Large intestine (tissue), 3 donors: ENCODE data around the gene CLEC18A. TPM values are rescaled to one million over a fixed set of nuclear protein-coding genes. Genes with fewer than 3 reads are reported as not detected.
"Not testable (repeated sequence)": the region's sequence is repeated elsewhere in the genome, so short reads cannot be mapped to it uniquely, and the experiment has no call there.

Experiments used
- DNase-seq, 2 donors: peaks; one replicate each; pipeline versions ENCODE4 v3.0.0 to v3.0.0-alpha.2; 2013
- H3K27ac ChIP-seq: one replicate; pipeline ENCODE4 v1.5.1; 2013; ENCODE audit warnings: low read length
- H3K27me3 ChIP-seq: 2 replicates; pipeline ENCODE4 v1.6.1; 2013; ENCODE audit warnings: low read length; ENCODE audit not compliant: control insufficient read depth, insufficient read depth
- H3K36me3 ChIP-seq: 2 replicates; pipeline ENCODE4 v1.6.1; 2013; ENCODE audit warnings: low read length; ENCODE audit not compliant: control insufficient read depth, insufficient read depth
- H3K4me1 ChIP-seq: one replicate; pipeline ENCODE4 v1.6.1; 2013; ENCODE audit warnings: low read length; ENCODE audit not compliant: control insufficient read depth, insufficient read depth
- H3K4me3 ChIP-seq: one replicate; pipeline ENCODE4 v1.5.1; 2013; ENCODE audit warnings: low read length
- H3K9me3 ChIP-seq: one replicate; pipeline ENCODE4 v1.6.1; 2013; ENCODE audit warnings: mild to moderate bottlenecking, low read depth, low read length, moderate library complexity; ENCODE audit not compliant: control insufficient read depth
- WGBS: methylation state at CpG from one replicate; pipeline ENCODE4 v1.1.5; 2013; ENCODE audit warnings: low lambda C conversion rate; ENCODE audit not compliant: insufficient coverage; 5-methylcytosine and 5-hydroxymethylcytosine counted together
- polyA plus RNA-seq: library from polyadenylated mRNA; unstranded; fragments of 120-200 nt; gene quantifications from one replicate; pipeline ENCODE4 v1.2.1, GENCODE V29; 2013

Gene CLEC18A
- polyA plus RNA-seq, 1 donor: 0.99 TPM

DNA sequence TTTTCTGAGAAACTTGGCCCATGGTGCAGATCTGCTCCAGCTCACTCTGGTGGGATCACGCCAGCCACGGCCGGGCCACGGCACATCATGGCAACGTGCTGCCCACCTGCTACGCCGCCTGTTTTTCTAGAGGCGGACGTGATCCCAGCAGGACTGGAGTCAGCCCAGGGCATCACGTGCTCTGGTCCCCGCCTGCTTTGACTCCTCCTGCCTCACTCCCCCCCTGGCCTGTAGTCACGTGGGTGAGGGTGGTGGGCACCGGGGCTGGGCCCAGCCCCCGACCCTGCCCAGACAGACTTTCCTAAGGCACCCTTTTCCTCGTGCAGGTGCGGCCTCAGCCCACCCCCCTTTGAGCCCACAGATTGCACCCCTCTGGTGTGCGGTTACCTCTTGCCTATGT, 723 bp upstream of the CLEC18A start:
- not testable (repeated sequence) for DNase-seq, H3K36me3 ChIP-seq
- WGBS: no CpG with 5 or more reads among the region's 17 CpGs

DNA sequence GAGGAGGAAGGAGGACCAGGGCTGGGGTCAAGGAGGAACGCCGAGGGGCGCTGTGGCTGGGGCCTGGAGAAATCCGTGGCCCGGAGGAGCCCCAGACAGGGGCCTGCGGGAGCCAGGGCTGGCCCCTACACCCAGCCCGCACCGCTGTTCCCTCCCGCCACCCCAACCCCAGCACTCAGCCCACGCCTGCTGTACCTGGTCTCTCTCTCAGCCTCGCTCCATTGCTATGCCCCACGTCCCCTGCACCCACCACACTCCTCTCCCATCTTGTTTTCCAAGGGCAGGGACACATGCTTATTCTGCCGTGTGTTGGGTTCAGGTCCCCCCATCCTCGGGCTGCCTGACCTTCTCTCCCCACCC, 518 bp downstream of the CLEC18A start:
- no CpG with 5 or more reads among the region's 14 CpGs for WGBS
- DNase-seq, H3K27me3 ChIP-seq, H3K27ac ChIP-seq, H3K4me1 ChIP-seq, H3K4me3 ChIP-seq, H3K9me3 ChIP-seq, H3K36me3 ChIP-seq: not testable (repeated sequence)

More for the DNA sequence above, 723 bp upstream of the CLEC18A start:
- H3K9me3 ChIP-seq, H3K4me1 ChIP-seq, H3K27me3 ChIP-seq, H3K27ac ChIP-seq, H3K4me3 ChIP-seq: not testable (repeated sequence)

DNA sequence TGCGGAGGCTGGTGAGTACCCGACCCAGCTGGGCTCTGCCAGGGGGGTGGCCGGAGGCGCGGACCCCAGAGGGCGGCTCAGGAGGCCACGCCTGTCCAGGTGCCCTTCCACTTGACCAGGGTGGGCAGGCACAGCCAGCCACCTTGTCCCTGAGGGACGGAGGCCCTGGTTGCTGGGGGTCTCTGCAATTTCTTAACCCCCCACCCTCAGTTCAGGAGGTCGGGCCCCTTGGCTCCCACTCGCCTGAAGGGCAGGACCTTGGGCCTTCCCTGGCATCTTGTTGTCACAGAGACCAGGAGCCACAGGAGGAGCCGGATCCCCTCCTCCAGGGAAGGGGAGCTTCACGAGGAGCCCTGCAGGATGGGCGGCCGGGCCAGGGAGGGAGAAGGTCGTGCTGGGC, 982 bp downstream of the CLEC18A start:
- DNase-seq, H3K36me3 ChIP-seq, H3K4me1 ChIP-seq, H3K4me3 ChIP-seq, H3K9me3 ChIP-seq, H3K27me3 ChIP-seq, H3K27ac ChIP-seq: not testable (repeated sequence)
- WGBS: no CpG with 5 or more reads among the region's 15 CpGs

DNA sequence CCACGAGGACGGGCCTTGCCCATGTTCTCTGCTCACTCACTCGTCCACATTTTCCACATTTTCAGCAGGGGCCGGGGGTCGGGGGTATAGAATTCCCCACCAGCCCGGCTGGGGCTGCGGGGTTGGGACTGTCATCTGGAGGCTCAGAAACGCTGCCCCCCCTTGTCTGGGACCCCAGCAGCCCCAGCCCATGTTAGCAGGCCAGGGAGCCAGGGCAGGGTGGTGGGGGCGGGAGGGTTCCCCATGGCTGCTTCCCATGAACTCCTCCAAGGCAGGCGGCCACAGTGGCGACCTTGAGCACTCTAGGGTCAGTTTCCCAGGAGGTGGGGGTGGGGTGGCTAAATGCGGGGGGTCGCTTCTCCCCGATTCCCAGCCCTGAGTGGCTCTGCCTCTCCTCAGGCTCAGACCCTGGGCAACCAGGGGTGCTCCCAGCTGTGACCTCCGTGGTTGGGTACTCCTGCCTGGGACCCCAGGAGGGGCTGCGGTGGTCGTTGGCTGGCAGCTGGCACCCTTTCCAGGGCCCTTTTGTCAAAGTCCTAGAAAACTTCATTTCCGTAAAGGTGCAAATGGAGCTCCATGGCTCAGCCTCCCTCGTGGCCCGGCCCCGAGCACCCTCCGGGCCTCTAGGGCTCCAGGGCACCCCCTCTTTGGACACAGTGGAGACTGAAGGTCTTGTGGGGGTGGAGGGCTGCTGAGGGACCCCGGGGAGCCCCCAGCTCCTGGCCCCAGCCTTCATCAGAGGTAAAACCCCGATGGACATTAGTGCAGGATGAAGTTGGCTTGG, 1.6 kb downstream of the CLEC18A start:
- not testable (repeated sequence) for H3K27ac ChIP-seq, H3K36me3 ChIP-seq, H3K9me3 ChIP-seq, H3K4me1 ChIP-seq, H3K4me3 ChIP-seq, H3K27me3 ChIP-seq
- no CpG with 5 or more reads among the region's 24 CpGs for WGBS
- DNase-seq: peak in 1 of 2 donors; percentile 0

DNA sequence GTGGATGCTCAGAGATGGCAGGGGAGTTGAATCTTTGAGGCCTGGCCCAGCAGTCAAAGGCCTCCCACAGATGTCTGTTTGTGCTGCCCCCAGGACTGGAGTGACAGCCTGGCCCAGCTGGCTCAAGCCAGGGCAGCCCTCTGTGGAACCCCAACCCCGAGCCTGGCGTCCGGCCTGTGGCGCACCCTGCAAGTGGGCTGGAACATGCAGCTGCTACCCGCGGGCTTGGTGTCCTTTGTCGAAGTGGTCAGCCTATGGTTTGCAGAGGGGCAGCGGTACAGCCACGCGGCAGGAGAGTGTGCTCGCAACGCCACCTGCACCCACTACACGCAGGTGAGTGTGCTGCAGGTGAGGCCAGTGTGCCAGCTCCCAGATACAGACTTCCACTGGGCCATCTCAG, 3.1 kb downstream of the CLEC18A start:
- H3K4me3 ChIP-seq, H3K4me1 ChIP-seq, H3K27ac ChIP-seq, H3K9me3 ChIP-seq, DNase-seq, H3K36me3 ChIP-seq, H3K27me3 ChIP-seq: not testable (repeated sequence)
- WGBS: no CpG with 5 or more reads among the region's 13 CpGs

DNA sequence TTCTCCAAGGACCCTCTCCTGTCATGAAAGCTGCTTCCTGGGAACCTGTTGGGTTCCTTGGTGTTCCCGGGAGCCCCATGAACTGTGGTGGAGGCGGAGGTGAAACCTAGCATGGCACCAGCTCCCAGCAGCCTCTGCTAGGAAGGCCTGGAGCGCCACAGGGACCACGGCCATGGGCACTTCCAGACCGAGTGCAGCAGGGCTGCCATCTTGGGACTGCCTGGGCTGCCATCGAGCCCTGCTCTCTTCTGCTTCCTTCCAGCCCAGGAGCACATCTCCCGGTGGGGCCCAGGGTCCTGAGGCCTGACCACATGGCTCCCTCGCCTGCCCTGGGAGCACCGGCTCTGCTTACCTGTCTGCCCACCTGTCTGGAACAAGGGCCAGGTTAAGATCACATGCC, 12.2 kb downstream of the CLEC18A start:
- not testable (repeated sequence) for H3K36me3 ChIP-seq, DNase-seq, H3K4me3 ChIP-seq, H3K4me1 ChIP-seq, H3K9me3 ChIP-seq, H3K27me3 ChIP-seq, H3K27ac ChIP-seq
- WGBS: no CpG with 5 or more reads among the region's 9 CpGs

DNA sequence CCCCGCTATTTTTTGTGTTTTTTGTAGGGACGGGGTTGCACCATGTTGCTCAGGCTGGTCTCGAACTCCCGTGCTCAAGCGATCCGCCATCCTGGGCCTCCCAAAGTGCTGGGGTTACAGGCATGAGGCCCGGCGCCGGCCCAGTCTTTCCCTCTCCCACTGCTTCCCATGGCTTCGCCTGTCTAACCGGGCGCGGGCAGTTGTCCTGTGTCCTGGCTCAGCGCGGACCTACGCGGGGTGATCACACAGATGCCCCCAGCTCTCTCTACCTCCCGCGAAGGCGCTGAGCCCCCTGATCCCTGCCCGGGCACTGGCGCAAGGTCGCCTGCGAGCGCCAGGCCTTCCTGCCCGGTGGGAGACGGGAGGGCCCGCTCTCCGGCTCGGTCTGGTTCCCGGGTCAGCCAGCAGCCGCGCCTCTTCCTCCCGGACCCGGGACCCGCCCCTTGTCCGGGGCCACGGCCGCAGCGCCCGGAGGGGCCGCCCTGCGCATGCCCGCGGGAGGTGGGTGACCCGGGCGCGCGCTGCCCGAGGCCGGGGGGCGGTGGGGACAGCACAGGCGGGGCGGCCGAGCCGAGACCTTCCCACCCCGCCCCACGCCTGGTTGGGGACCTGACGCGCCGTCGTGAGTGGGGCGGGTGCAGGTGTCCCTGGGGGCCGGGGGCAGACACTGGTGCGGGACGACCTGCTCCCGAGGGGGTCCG, 14.0 kb downstream of the CLEC18A start:
- peak; percentile 18 to 58 for DNase-seq
- peak overlapping the region; percentile 18 for H3K4me3 ChIP-seq
- not testable (repeated sequence) for H3K27ac ChIP-seq, H3K9me3 ChIP-seq, H3K27me3 ChIP-seq, H3K4me1 ChIP-seq, H3K36me3 ChIP-seq
- WGBS: no CpG with 5 or more reads among the region's 68 CpGs

DNA sequence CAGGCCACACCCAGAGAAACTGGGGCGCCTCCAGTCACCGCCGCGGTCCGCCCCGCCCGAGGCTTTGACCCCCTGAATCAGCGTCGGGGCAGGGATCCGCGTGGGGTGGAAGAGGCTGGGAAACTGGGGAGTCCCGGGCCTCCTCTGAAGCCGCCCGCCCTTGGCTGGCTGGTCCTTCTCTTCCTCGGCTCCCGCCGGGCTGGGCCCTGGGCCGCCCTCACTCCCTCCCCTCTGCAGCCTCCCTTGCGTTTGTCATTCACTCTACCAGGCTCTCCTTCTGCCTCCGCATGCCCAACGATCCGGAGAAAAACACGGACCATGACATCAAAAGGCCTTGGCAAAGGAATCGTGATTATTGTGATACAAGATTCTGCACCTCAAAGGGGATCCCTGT, 14.5 kb downstream of the CLEC18A start:
- not testable (repeated sequence) for DNase-seq, H3K27ac ChIP-seq, H3K36me3 ChIP-seq, H3K9me3 ChIP-seq, H3K4me3 ChIP-seq, H3K4me1 ChIP-seq, H3K27me3 ChIP-seq
- no CpG with 5 or more reads among the region's 24 CpGs for WGBS

DNA sequence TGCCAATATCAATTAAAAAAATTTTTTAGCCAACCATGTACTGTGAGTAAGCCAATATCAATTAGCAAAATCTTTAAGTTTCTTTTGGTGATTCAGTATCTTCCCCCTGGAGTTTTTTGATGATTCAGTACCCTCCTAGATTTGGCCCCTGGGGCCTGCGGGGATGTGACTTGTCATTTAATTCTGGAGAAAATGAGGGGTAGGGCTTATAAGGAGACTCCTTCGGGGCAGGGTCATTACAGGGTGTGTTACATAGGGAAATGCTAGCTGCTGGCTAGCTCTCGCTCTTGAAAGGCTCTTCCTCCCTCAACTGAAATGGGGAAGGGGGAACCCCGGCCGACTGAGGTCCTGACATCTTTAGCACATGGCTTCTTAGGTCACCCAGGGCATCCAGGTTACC, 16.6 kb downstream of the CLEC18A start:
- H3K27ac ChIP-seq, H3K9me3 ChIP-seq, H3K27me3 ChIP-seq, H3K4me1 ChIP-seq, H3K4me3 ChIP-seq, H3K36me3 ChIP-seq, DNase-seq: not testable (repeated sequence)
- whole genome bisulfite sequencing: no CpG with 5 or more reads among the region's 5 CpGs

DNA sequence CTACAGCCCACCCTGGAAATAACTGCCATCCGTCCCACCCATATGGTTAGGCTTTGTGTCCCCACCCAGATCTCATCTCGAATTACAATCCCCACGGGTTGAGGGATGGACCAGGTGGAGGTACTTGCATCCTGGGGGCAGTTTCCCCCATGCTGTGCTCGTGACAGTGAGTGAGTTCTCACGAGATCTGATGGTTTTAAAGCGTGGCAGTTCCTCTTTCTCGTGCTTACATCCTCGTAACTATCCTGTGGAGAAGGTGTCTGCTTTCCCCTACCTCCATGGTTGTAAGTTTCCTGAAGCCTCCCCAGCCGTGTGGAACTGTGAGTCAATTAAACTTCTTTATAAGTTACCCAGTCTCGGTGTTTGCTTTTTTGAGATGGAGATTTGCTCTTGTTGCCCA, 17.0 kb downstream of the CLEC18A start:
- not testable (repeated sequence) for H3K27ac ChIP-seq, H3K9me3 ChIP-seq, DNase-seq, H3K4me3 ChIP-seq, H3K4me1 ChIP-seq, H3K36me3 ChIP-seq, H3K27me3 ChIP-seq
- no CpG with 5 or more reads among the region's 10 CpGs for WGBS

DNA sequence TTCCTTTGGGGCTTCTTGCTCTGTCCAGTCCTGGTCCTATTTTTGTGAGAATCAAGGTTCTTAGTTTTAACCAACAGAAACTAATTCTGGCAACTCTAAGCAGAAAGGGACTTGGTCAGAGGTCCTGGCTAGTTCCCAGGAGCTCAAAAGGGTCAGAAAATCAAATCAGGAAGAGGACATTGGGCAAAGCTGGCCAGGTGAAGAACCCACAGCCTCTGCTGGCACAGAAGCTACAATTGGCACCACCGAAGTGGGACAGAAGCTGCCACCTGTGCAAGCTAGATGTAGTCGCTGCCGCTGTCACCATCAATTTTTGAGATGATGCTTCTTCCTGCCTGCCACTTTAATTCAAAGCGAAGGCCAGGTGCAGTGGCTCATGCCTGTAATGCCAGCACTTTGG, 18.5 kb downstream of the CLEC18A start:
- not testable (repeated sequence) for H3K9me3 ChIP-seq, H3K4me3 ChIP-seq, H3K27me3 ChIP-seq, H3K36me3 ChIP-seq, H3K27ac ChIP-seq, DNase-seq, H3K4me1 ChIP-seq
- WGBS: no CpG with 5 or more reads among the region's 4 CpGs
